ENCODE measurements around the gene PIP5K1A. TPM values are rescaled to one million over a fixed set of nuclear protein-coding genes. Genes with fewer than 3 reads are reported as not detected.

The PIP5K1A gene
- total and polyA plus RNA-seq, 9 of the 15 experiments (the other 6 are each of a cell fraction or from before 2014, with no cell fraction given): 1.9 to 42.4 (median 18.8) TPM

GRCh38 chr1:151281225-151281968 is 83.0 kb downstream of the PIP5K1A start (continued):
- TF ChIP-seq ZNF609 (CRISPR knock-in tag; IDR thresholded peaks at IDR 0.05; ENCODE audit: borderline replicate concordance) (peak; percentile 84), DPF2 (IDR thresholded peaks at IDR 0.05) (peak; percentile 81), NBN (IDR thresholded peaks at IDR 0.05; ENCODE audit: low read depth) (peak; percentile 97), NONO (IDR thresholded peaks at IDR 0.05; ENCODE audit: low read depth in 2 of 2, low read length in 1 of 2) (peak in 1 of 2 experiments; percentile 7; a peak in 1 of 4 replicates), HNRNPK (IDR thresholded peaks at IDR 0.05; ENCODE audit: low read depth, low read length, poor library complexity, severe bottlenecking) (no peak), MAFK (IDR thresholded peaks at IDR 0.05; ENCODE audit: low read length) (peak; percentile 11; the same call in 1 of the 2 replicates), ZNF668 (CRISPR knock-in tag; IDR thresholded peaks at IDR 0.05) (no peak), ETV5 (CRISPR knock-in tag; IDR thresholded peaks at IDR 0.05; ENCODE audit: low read depth) (peak; percentile 90), FOXM1 (IDR thresholded peaks at IDR 0.05; ENCODE audit: low read depth) (peak; percentile 99), FOXM1 (CRISPR knock-in tag; IDR thresholded peaks at IDR 0.05; ENCODE audit: low read depth) (no peak), CXXC5 (CRISPR knock-in tag; IDR thresholded peaks at IDR 0.05) (peak; percentile 78), SMAD4 (CRISPR knock-in tag; conservative IDR thresholded peaks at IDR 0.05) (0 out of 2 replicates have a peak, but pooled peaks have one; percentile 3), FOXA1 (IDR thresholded peaks at IDR 0.05; ENCODE audit: borderline replicate concordance) (no peak), ZNF224 (CRISPR knock-in tag; IDR thresholded peaks at IDR 0.05) (no peak), TAF9B (IDR thresholded peaks at IDR 0.05; ENCODE audit: partially characterized antibody) (peak; percentile 77), E2F8 (IDR thresholded peaks at IDR 0.05; ENCODE audit: low read depth, partially characterized antibody) (peak; percentile 100), ESRRA (IDR thresholded peaks at IDR 0.05; ENCODE audit: borderline replicate concordance, low read depth) (peak; percentile 83)
- TF ChIP-seq, protein P1, sequence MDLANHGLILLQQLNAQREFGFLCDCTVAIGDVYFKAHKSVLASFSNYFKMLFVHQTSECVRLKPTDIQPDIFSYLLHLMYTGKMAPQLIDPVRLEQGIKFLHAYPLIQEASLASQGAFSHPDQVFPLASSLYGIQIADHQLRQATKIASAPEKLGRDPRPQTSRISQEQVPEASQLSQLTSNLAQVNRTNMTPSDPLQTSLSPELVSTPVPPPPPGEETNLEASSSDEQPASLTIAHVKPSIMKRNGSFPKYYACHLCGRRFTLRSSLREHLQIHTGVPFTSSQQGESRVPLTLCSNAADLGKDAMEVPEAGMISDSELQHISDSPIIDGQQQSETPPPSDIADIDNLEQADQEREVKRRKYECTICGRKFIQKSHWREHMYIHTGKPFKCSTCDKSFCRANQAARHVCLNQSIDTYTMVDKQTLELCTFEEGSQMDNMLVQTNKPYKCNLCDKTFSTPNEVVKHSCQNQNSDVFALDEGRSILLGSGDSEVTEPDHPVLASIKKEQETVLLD (IDR thresholded peaks at IDR 0.05): 0 out of 2 replicates have a peak, but pooled peaks have one; percentile 62

Measured in K562 (cell line).